BLaER1 treated with 17β-estradiol and CSF1 and Interleukin-3, amounts not matched to agents 10 nM and 100 nM (cell line): ENCODE results near the gene TMEFF1.
"Not testable (repeated sequence)": the region's sequence is repeated elsewhere in the genome, so short reads cannot be mapped to it uniquely, and the experiment has no call there.

ENCODE experiments used
- H3K27ac ChIP-seq, 11 experiments: shearing (Covaris generic); formaldehyde crosslinking; 2 replicates each; pipeline ENCODE4 v1.8.1; 2022
- H3K27me3 ChIP-seq, 11 experiments: shearing (Covaris generic); formaldehyde crosslinking; 2 replicates each; pipeline ENCODE4 v1.8.1; 2022
- H3K36me3 ChIP-seq, 11 experiments: shearing (Covaris generic); formaldehyde crosslinking; 2 replicates each; pipeline ENCODE4 v1.8.1; 2022
- H3K4me1 ChIP-seq, 10 experiments: shearing (Covaris generic); formaldehyde crosslinking; 2 replicates each; pipeline ENCODE4 v1.8.1; 2022
- H3K4me2 ChIP-seq, 11 experiments: shearing (Covaris generic); formaldehyde crosslinking; 2 replicates each; pipeline ENCODE4 v1.8.1; 2022
- H3K4me3 ChIP-seq, 10 experiments: shearing (Covaris generic); formaldehyde crosslinking; 2 replicates each; pipeline ENCODE4 v1.8.1; 2022
- H3K9ac ChIP-seq, 11 experiments: shearing (Covaris generic); formaldehyde crosslinking; 2 replicates each; pipeline ENCODE4 v1.8.1; 2022
- H3K9me3 ChIP-seq, 11 experiments: shearing (Covaris generic); formaldehyde crosslinking; replicated peaks in 1 of 11; 2 replicates each; pipeline ENCODE4 v1.8.1; 2022
- H4K20me1 ChIP-seq, 11 experiments: shearing (Covaris generic); formaldehyde crosslinking; 2 replicates each; pipeline ENCODE4 v1.8.1; 2022
- Cebpa-rat ChIP-seq, 11 experiments: shearing (Covaris generic); IDR thresholded peaks; 2 replicates each; pipeline ENCODE4 v1.8.1; 2022

TMEFF1 gene

DNA sequence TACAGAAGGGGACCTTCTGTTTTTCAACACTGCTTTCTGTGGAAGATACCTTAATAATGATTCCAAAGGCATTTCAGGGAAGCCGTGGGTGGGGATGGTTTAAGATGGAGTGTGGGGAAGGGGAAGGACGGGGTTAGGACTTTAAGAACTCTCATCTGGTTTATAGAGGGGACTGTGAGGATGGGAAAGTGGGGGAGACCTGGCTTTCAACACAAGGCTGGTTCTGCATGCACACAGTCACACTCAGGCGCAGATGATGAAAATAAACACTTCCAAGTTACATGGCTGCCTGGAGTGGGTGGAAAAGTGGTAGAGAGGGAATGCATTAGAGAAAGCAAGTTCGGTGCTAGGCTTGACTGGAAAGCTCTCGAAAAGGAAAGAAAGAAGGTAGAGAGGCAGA, 41.1 kb upstream of the TMEFF1 start:
- no peak for TF ChIP-seq Cebpa-rat (IDR thresholded peaks at IDR 0.05)
- Histone ChIP-seq H3K9me3 (no peaks in the 10 kb centered on the region), H3K27me3 (no peaks in the 10 kb centered on the region), H3K4me3 (no peak overlapping the region), H3K4me2 (no peak overlapping the region), H3K9ac (no peak overlapping the region), H3K36me3 (peaks cover 0 to 9% (median 4%) of the 10 kb centered on the region in 11 experiments; a peak in 4 of 22 replicates), H3K4me1 (peaks cover 19 to 24% (median 22%) of the 10 kb centered on the region in 10 experiments), H4K20me1 (peaks cover 0 to 47% (median 0%) of the 10 kb centered on the region in 11 experiments; a peak in 7 of 22 replicates), H3K27ac (no peak overlapping the region)

DNA sequence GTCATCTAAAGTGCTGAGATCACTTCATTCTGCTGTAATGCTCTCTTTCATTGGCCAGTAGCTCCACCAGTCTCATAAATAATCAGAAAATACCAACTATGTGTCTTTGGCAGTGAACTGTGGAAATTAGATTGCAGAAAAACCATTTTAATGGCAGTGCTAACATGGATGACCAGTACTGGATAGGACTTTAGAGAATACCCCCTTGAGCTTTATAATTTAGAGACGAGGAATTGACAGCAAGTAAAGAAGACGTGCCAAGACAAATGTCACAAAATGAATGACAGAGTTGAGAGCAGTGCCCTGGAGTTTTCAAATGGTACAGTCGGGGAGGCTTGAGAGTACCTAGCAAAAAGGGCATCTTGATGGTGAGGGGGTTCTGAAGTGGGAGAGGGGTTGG, 40.2 kb upstream of the TMEFF1 start:
- Histone ChIP-seq H3K9ac (no peak overlapping the region), H3K27me3 (no peaks in the 10 kb centered on the region), H3K4me1 (peaks cover 17 to 23% (median 21%) of the 10 kb centered on the region in 10 experiments), H3K4me2 (no peak overlapping the region), H3K36me3 (peaks cover 0 to 9% (median 4%) of the 10 kb centered on the region in 11 experiments; a peak in 4 of 22 replicates), H3K4me3 (no peak overlapping the region), H3K27ac (no peak overlapping the region), H4K20me1 (peaks cover 0 to 55% (median 0%) of the 10 kb centered on the region in 11 experiments; a peak in 7 of 22 replicates), H3K9me3 (no peaks in the 10 kb centered on the region)
- no peak for TF ChIP-seq Cebpa-rat (IDR thresholded peaks at IDR 0.05)

DNA sequence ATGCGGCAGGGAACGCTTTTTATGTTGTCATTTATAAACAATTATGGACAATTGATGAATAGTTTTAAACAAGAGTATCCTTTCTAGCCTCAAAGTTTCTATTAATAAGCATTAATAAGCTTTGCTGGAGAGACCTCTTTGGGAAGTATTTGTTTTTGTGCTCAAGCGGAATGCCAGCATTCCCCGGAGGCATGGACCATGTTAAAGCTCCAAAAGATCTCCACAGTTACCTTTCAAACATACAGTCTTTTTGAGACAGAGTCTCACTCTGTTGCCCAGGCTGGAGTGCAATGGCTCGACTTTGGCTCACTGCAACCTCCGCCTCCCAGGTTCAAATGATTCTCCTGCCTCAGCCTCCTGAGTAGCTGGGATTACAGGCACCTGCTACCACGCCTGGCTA, 36.4 kb upstream of the TMEFF1 start:
- no peak overlapping the region for H3K27ac ChIP-seq
- peaks cover 0 to 12% (median 0%) of the 10 kb centered on the region in 11 experiments; a peak in 5 of 22 replicates for H3K36me3 ChIP-seq
- H3K27me3 ChIP-seq: no peaks in the 10 kb centered on the region
- H3K9ac ChIP-seq: no peak overlapping the region
- H3K9me3 ChIP-seq: no peaks in the 10 kb centered on the region
- TF ChIP-seq Cebpa-rat (IDR thresholded peaks at IDR 0.05): no peak
- H3K4me2 ChIP-seq: no peak overlapping the region
- no peak overlapping the region for H3K4me3 ChIP-seq
- H3K4me1 ChIP-seq: no peaks in the 10 kb centered on the region
- H4K20me1 ChIP-seq: peaks cover 0 to 56% (median 2%) of the 10 kb centered on the region in 11 experiments; a peak in 7 of 22 replicates

DNA sequence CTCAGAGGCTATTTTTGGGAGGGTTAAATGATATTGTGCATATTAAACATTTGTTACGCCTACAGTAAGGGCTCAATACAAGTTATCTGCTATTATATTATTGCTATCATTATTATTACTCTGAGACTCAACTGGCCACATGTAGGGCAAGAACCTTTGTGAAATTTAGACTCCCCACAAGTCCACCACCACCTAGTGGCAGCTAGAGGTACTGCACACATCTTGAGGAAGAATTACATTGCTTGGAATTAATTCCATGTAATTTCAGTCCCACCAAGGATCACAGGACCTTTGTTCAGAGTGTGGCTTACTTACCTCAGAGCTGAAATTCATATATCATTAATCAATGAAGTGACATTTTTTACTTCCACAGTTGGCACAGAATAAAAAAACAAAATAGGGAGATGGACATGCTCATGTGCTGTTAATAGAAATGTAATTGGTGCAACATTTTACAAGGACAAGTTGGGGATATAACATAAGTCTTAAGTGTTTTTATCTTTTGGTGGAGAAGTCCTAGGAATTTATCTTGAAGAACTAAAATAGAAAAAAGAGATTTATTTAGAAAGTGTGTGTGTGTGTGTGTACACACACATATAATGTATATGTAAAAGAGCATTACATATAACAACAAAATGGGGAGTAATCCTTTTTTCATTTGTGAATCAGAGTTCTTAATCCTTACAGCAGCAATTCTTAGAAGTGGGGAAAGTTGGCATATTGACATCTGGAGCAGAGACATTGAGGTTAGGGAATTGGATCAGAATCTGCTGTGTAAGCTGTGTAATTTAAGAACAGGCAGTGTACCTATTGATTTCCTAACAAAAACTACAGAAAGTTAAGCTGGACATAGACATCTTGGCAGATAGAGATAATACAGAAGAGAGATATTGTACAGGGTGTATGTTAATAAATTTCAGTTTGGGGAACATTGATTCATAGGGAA, 34.8 kb upstream of the TMEFF1 start:
- H3K9me3 ChIP-seq: no peaks in the 10 kb centered on the region
- no peak overlapping the region for H3K4me3 ChIP-seq
- no peaks in the 10 kb centered on the region for H3K4me1 ChIP-seq
- peaks cover 0 to 46% (median 2%) of the 10 kb centered on the region in 11 experiments; a peak in 7 of 22 replicates for H4K20me1 ChIP-seq
- no peaks in the 10 kb centered on the region for H3K27me3 ChIP-seq
- peaks cover 7 to 28% (median 12%) of the 10 kb centered on the region in 11 experiments; a peak in 17 of 22 replicates for H3K36me3 ChIP-seq
- H3K9ac ChIP-seq: no peak overlapping the region
- H3K4me2 ChIP-seq: no peak overlapping the region
- no peak for TF ChIP-seq Cebpa-rat (IDR thresholded peaks at IDR 0.05)
- H3K27ac ChIP-seq: no peak overlapping the region

DNA sequence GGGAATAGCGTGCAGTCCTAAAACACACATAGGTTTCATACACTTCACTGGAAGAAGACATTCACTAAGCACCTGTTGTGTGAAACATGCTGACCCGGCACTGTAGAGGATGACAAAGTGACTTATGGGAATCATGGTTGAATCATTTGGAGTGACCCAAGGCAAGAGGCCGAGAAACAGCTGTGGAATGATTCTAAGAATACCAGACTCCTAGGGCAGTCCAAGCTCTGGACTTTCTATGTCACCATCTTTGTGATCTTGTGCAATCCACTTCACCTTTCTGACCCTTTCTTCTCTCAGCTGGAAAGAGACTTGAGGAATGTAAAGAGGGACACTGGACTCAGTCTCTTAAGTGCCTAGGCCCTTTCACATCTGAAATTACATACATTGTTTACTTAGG, 32.9 kb upstream of the TMEFF1 start:
- TF ChIP-seq Cebpa-rat (IDR thresholded peaks at IDR 0.05): no peak
- Histone ChIP-seq H3K9me3 (no peaks in the 10 kb centered on the region), H3K4me3 (no peak overlapping the region), H3K4me2 (no peak overlapping the region), H4K20me1 (peaks cover 0 to 48% (median 9%) of the 10 kb centered on the region in 11 experiments; a peak in 8 of 22 replicates), H3K27me3 (no peaks in the 10 kb centered on the region), H3K27ac (no peak overlapping the region), H3K4me1 (peaks cover 0 to 18% (median 16%) of the 10 kb centered on the region in 10 experiments; a peak in 16 of 20 replicates), H3K9ac (no peak overlapping the region), H3K36me3 (peaks cover 7 to 44% (median 23%) of the 10 kb centered on the region in 11 experiments; a peak in 19 of 22 replicates)

DNA sequence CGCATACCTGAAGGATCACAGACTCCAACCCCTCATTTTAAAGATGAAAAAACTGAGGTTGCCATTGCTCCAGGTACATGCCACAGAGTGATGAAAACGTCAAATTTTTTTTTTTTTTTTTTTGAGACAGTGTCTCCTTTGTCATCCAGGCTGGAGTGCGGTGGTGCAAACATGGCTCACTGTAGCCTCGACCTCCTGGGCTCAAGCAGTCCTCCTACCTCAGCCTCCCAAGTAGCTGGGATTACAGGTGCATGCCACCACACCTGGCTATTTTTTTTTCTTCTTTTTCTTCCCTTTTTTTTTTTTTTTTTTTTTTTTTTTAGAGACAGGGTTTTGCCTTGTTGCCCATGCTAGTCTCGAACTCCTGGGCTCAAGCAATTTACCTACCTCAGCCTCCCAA, 32.5 kb upstream of the TMEFF1 start:
- H3K9me3 ChIP-seq, H3K4me2 ChIP-seq, H3K9ac ChIP-seq, H3K27me3 ChIP-seq, H3K4me3 ChIP-seq, H3K27ac ChIP-seq: not testable (repeated sequence)
- Histone ChIP-seq H3K36me3 (peaks cover 7 to 41% (median 24%) of the 10 kb centered on the region in 11 experiments; a peak in 19 of 22 replicates), H4K20me1 (peaks cover 0 to 49% (median 9%) of the 10 kb centered on the region in 11 experiments; a peak in 8 of 22 replicates), H3K4me1 (peaks cover 0 to 20% (median 16%) of the 10 kb centered on the region in 10 experiments; a peak in 16 of 20 replicates)

DNA sequence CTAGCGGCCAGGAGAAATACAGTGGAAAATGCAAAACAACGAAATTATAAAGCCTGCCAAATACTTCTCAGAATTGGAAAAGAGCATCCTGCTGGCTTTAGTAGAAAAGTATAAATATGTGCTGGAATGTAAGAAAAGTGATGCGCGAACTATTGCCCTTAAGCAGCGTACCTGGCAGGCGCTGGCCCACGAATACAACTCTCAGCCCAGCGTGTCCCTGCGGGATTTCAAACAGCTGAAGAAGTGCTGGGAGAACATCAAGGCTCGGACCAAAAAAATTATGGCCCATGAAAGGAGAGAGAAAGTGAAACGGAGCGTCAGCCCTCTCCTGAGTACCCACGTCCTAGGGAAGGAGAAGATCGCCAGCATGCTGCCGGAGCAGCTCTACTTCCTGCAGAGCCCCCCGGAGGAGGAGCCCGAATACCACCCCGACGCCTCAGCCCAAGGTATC, 31.0 kb upstream of the TMEFF1 start:
- H3K4me2 ChIP-seq: no peak overlapping the region
- H4K20me1 ChIP-seq: peaks cover 0 to 39% (median 9%) of the 10 kb centered on the region in 11 experiments; a peak in 7 of 22 replicates
- no peak for TF ChIP-seq Cebpa-rat (IDR thresholded peaks at IDR 0.05)
- H3K9ac ChIP-seq: no peak overlapping the region
- peaks cover 0 to 20% (median 16%) of the 10 kb centered on the region in 10 experiments; a peak in 16 of 20 replicates for H3K4me1 ChIP-seq
- H3K36me3 ChIP-seq: peaks cover 6 to 52% (median 25%) of the 10 kb centered on the region in 11 experiments; a peak in 20 of 22 replicates
- H3K9me3 ChIP-seq: no peaks in the 10 kb centered on the region
- H3K4me3 ChIP-seq: no peak overlapping the region
- H3K27me3 ChIP-seq: no peaks in the 10 kb centered on the region
- H3K27ac ChIP-seq: no peak overlapping the region

DNA sequence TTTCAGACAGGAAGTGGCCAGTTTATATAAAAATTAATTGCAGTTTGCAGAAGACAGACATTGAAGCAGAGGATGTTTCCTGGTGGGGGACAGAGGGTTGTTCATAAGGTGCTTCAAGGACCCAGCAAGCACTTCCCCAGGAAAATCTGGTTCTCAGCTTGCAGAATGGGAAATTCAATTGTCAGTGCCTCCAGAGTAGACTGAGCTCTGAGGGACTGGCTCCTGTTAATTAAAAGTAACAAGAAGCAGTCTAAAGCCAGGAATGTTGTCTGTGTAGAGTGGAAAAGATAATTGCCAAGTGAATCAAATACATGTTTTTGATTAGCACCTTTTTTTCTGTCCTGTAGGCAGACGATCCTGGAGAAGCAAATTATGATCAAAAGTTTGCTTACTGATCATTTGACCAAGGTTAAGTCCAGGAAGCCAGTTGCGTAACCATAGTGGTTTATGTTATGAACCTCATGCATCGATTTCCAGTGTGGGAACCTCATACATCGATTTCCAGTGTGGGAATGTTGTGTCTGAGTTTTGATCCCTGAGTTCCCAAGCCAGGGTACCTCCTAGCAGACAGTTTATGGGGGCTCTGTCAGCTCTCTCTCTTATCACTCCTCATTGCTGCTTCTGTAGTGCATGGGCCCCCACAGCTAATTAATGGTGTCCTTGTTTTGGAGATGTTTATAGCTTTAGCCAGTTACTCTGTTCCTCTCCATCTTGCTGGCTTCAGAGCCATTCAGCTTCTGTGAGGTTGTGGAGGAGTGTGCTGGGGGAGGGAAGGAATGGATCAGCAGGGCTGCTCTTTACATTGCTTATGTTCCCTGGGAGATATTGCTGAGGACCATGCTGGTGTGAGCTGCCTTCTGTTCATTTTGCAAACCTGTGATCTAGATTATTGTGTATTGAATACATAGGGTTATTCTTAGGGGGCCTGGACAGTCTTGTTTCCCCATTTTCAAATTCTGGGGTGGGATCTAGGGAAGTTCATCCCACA, 28.9 kb upstream of the TMEFF1 start:
- peak in 7 of 11 experiments; percentile 6 to 52 (median 35); a peak in 8 of 22 replicates for TF ChIP-seq Cebpa-rat (IDR thresholded peaks at IDR 0.05)
- Histone ChIP-seq H3K9ac (no peak overlapping the region), H3K36me3 (peaks cover 6 to 68% (median 27%) of the 10 kb centered on the region in 11 experiments; a peak in 20 of 22 replicates), H3K27me3 (no peaks in the 10 kb centered on the region), H3K4me3 (no peak overlapping the region), H4K20me1 (peaks cover 0 to 22% (median 0%) of the 10 kb centered on the region in 11 experiments; a peak in 5 of 22 replicates), H3K4me1 (peaks cover 0 to 20% (median 16%) of the 10 kb centered on the region in 10 experiments; a peak in 16 of 20 replicates), H3K27ac (no peak overlapping the region; a peak in 1 of 22 replicates), H3K9me3 (no peaks in the 10 kb centered on the region), H3K4me2 (peak overlapping the region in 7 of 11 experiments; percentile 4 to 70 (median 54); a peak in 13 of 22 replicates)
